OCI-LY3 (cell line): Measurements from ENCODE around the gene AQP1.

Source experiments
- H2AFZ ChIP-seq: fragments of 200-600, 300-600 bp; shearing (Covaris generic); 2 replicates; pipeline ENCODE4 v1.6.0; 2014; ENCODE audit warnings: antibody characterized with exemption, low read depth, low read length
- H3K27ac ChIP-seq: fragments of 200-600, 300-600 bp; sonication (generic); 2 replicates; pipeline ENCODE4 v1.5.1; 2014; ENCODE audit warnings: mild to moderate bottlenecking, low read length, moderate library complexity, mixed read lengths
- H3K27me3 ChIP-seq: fragments of 200-600, 300-600 bp; sonication (generic); 2 replicates; pipeline ENCODE4 v1.6.1; 2014; ENCODE audit warnings: low read depth, low read length, mixed read lengths
- H3K36me3 ChIP-seq: fragments of 200-600, 300-600 bp; sonication (generic); replicated peaks from 2 replicates; pipeline ENCODE3; 2014; ENCODE audit warnings: low read depth, low read length, mixed read lengths
- H3K4me1 ChIP-seq: fragments of 300-600, 200-600 bp; sonication (generic); 2 replicates; pipeline ENCODE4 v1.6.1; 2014; ENCODE audit warnings: low read length, mixed read lengths
- H3K4me2 ChIP-seq: fragments of 200-600, 300-600 bp; sonication (generic); 2 replicates; pipeline ENCODE4 v1.6.1; 2014; ENCODE audit warnings: low read length, mixed read lengths
- H3K4me3 ChIP-seq: fragments of 300-600, 200-600 bp; sonication (generic); 2 replicates; pipeline ENCODE4 v1.5.1; 2014; ENCODE audit warnings: antibody characterized with exemption, mild to moderate bottlenecking, low read length, moderate library complexity
- H3K79me2 ChIP-seq: fragments of 300-600, 200-600 bp; shearing (Covaris generic); 2 replicates; pipeline ENCODE4 v1.6.1; 2014; ENCODE audit warnings: mild to moderate bottlenecking, low read length, mixed read lengths
- H3K9ac ChIP-seq: fragments of 300-600, 200-600 bp; shearing (Covaris generic); 2 replicates; pipeline ENCODE4 v1.6.0; 2014; ENCODE audit warnings: mild to moderate bottlenecking, low read length, moderate library complexity
- H3K9me3 ChIP-seq: fragments of 200-600, 300-600 bp; shearing (Covaris generic); 2 replicates; pipeline ENCODE4 v1.6.1; 2014; ENCODE audit warnings: low read length, mixed read lengths; ENCODE audit not compliant: insufficient read depth
- H4K20me1 ChIP-seq: fragments of 200-600, 300-600 bp; sonication (generic); 2 replicates; pipeline ENCODE4 v1.6.1; 2016; ENCODE audit warnings: low read length, mixed read lengths; ENCODE audit not compliant: insufficient read depth
- EZH2phosphoT487 ChIP-seq: fragments of 200-600 bp; shearing (Covaris generic); IDR thresholded peaks from 2 replicates; pipeline ENCODE4 v1.6.1; 2018; ENCODE audit warnings: antibody characterized with exemption, mixed run types, low read depth
- TF ChIP-seq, protein P1 (sequence below): fragments of 200-600, 300-600 bp; sonication (generic); IDR thresholded peaks from 2 replicates; pipeline ENCODE4 v1.5.1; 2014; ENCODE audit warnings: antibody characterized with exemption, low read length, low read depth

AQP1 gene

GRCh38 chr7:30925913-30926312, 14.3 kb downstream of the AQP1 start:
- Histone ChIP-seq H3K4me2 (no peak overlapping the region), H3K36me3 (no peaks in the 10 kb centered on the region), H3K27me3 (no peaks in the 10 kb centered on the region), H4K20me1 (no peaks in the 10 kb centered on the region), H3K4me1 (no peaks in the 10 kb centered on the region), H3K79me2 (no peaks in the 10 kb centered on the region), H3K9ac (no peak overlapping the region), H3K9me3 (no peaks in the 10 kb centered on the region), H2AFZ (no peak overlapping the region), H3K4me3 (no peak overlapping the region), H3K27ac (no peak overlapping the region)
- TF ChIP-seq, protein P1, sequence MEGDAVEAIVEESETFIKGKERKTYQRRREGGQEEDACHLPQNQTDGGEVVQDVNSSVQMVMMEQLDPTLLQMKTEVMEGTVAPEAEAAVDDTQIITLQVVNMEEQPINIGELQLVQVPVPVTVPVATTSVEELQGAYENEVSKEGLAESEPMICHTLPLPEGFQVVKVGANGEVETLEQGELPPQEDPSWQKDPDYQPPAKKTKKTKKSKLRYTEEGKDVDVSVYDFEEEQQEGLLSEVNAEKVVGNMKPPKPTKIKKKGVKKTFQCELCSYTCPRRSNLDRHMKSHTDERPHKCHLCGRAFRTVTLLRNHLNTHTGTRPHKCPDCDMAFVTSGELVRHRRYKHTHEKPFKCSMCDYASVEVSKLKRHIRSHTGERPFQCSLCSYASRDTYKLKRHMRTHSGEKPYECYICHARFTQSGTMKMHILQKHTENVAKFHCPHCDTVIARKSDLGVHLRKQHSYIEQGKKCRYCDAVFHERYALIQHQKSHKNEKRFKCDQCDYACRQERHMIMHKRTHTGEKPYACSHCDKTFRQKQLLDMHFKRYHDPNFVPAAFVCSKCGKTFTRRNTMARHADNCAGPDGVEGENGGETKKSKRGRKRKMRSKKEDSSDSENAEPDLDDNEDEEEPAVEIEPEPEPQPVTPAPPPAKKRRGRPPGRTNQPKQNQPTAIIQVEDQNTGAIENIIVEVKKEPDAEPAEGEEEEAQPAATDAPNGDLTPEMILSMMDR = no peak

DNA sequence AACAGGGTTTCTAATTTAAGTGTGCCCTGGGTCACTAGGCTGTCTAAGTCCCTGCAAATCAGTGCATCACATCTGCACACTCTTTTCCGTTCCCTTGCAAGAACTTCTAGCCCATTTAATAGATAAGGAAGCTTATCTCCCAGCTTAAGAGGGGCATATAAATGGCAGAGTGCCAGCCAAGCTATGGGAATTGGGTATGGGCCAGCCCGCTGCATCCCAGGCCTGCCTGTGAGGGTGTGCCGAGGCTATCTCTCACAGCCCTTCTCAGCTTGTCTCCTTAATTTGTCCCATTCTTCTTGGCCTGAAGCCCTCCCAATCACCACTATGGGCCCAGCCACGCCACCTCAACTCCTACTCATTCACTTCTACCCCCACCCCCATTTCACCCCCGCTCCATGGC, 14.7 kb downstream of the AQP1 start:
- H3K36me3 ChIP-seq = no peaks in the 10 kb centered on the region
- no peaks in the 10 kb centered on the region for H3K27me3 ChIP-seq
- TF ChIP-seq EZH2phosphoT487 = no peak
- TF ChIP-seq, protein P1 = no peak
- no peaks in the 10 kb centered on the region for H3K9me3 ChIP-seq
- no peaks in the 10 kb centered on the region for H3K79me2 ChIP-seq
- no peak overlapping the region for H3K4me2 ChIP-seq
- H3K4me3 ChIP-seq = no peak overlapping the region
- no peaks in the 10 kb centered on the region for H4K20me1 ChIP-seq
- H3K4me1 ChIP-seq = no peaks in the 10 kb centered on the region
- no peak overlapping the region for H3K27ac ChIP-seq
- H2AFZ ChIP-seq = no peak overlapping the region
- H3K9ac ChIP-seq = no peak overlapping the region

GRCh38 chr7:30927040-30927439, 15.4 kb downstream of the AQP1 start:
- Histone ChIP-seq H4K20me1 (no peaks in the 10 kb centered on the region), H3K9me3 (no peaks in the 10 kb centered on the region), H3K4me2 (no peak overlapping the region), H3K9ac (no peak overlapping the region), H3K4me1 (no peaks in the 10 kb centered on the region), H3K79me2 (no peaks in the 10 kb centered on the region), H3K27me3 (no peaks in the 10 kb centered on the region), H3K27ac (no peak overlapping the region), H3K4me3 (no peak overlapping the region), H3K36me3 (no peaks in the 10 kb centered on the region), H2AFZ (no peak overlapping the region)
- TF ChIP-seq, protein P1 = no peak
- TF ChIP-seq EZH2phosphoT487 = no peak

DNA sequence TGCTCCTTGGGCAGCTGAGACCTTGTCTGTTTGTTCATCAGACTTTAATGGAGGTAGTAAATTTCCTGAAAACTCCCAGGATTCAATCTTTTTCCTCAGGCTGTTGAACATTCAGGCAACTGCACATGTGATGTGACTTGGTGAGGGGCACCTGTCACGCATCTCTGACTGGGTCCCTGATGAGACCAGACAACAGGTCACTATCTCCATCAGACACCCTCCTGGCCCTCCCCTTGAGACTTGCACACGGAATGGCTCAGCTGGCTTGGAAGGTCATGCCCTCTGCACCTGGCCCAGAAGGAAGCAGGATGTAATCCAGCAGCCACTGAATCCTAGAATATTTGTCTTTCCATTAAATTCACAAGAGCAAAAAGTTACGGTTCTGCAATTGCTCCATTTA, 15.9 kb downstream of the AQP1 start:
- H3K9me3 ChIP-seq = no peaks in the 10 kb centered on the region
- H3K4me3 ChIP-seq = no peak overlapping the region
- H3K4me2 ChIP-seq = no peak overlapping the region
- H3K36me3 ChIP-seq = no peaks in the 10 kb centered on the region
- H3K4me1 ChIP-seq = no peaks in the 10 kb centered on the region
- TF ChIP-seq EZH2phosphoT487 = no peak
- TF ChIP-seq, protein P1 = no peak
- no peak overlapping the region for H3K9ac ChIP-seq
- no peaks in the 10 kb centered on the region for H3K27me3 ChIP-seq
- H2AFZ ChIP-seq = no peak overlapping the region
- no peaks in the 10 kb centered on the region for H4K20me1 ChIP-seq
- no peaks in the 10 kb centered on the region for H3K79me2 ChIP-seq
- H3K27ac ChIP-seq = no peak overlapping the region
